ENCODE results near the gene DUSP9.

DUSP9 gene

GRCh38 chrX:153621949-153622598 is 24.9 kb upstream of the DUSP9 start:
- DNase-seq (ENCODE audit: extremely low read depth in 1 of 2, low read depth in 1 of 2): no peak

- DNase-seq (ENCODE audit: extremely low read depth in 1 of 2, low read depth in 1 of 2): no peak
Measured at GRCh38 chrX:153622661-153623309, 24.2 kb upstream of the DUSP9 start.

DNA sequence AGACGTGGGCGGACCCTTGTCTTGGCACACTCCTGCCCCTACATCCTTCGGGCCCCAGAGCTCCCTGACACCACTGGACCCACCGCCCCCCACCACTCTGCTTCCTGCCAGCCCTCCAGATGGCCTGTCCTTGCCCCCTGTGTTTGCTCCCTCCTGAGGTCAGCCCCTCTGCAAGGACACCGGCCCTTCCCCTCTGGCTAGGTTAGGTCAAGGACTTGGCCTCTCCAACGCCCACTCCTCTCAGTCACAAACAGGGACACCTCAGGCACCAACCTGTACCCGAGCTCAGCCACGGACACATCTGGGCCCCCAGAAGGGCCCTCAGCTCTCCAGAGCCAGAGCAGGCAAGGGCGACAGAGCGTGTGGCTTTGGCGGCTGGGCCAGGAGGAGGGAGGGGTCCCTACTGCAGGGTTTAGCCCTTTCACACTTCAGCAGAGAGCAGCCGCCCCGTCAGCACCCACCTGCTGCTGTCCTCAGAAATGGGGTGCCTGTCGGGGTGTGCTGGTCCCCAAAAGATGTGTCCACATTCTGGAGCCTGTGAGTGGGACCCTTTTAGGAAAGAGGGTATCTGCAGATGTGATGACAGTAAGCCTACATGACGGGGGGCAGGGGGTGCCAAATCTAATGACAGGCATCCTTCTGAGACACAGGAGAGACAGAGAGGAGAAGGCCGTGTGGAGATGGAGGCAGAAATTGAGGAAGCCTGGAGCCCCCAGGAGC is 23.5 kb upstream of the DUSP9 start:
- no peak for DNase-seq (ENCODE audit: extremely low read depth in 1 of 2, low read depth in 1 of 2)

DNA sequence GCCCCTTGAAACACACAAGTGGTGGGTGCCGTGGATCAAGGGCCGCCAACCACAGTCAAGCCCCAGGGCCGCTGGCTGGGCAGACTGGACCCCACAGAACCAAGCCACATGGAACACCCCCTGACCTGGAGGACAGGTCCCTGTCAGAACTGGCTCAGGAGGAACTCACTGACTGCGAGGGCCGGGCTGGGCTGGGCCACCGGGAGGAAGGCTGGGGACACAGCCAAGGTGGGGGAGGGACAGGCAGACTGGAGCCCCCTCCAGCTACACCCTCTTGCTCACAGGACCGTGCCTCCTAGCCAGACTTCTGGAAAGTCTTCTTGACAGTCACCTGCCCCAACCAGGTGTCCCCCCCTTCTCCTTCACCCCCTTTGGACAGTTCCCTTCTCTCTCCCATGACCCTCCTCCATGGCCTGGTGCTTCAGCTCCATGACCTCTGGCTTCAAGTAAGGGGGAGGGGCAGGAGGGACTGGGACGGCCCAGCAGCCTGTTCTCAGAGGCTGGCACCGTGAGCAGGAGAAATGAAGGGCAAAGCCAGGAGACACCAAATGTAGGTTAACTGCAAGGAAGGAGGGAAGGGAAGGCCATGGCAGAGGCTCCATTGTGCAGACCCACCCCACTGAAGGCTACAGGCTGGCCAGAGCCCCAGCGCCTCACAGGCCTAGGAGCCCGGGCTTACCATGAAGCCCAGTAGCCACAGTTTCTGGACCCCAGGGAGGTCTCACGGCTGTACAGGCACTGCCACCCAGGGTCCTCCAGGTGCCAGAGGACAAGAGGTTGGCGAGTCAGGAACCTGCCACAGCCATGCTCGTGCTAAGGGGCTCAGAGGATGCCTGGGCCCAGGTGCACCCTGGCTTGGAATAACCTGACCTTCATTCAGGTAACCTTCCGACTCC is 22.6 kb upstream of the DUSP9 start:
- DNase-seq (ENCODE audit: extremely low read depth in 1 of 2, low read depth in 1 of 2): no peak

- DNase-seq (ENCODE audit: extremely low read depth in 1 of 2, low read depth in 1 of 2): no peak
Measured at GRCh38 chrX:153625271-153626024, 21.6 kb upstream of the DUSP9 start.

DNA sequence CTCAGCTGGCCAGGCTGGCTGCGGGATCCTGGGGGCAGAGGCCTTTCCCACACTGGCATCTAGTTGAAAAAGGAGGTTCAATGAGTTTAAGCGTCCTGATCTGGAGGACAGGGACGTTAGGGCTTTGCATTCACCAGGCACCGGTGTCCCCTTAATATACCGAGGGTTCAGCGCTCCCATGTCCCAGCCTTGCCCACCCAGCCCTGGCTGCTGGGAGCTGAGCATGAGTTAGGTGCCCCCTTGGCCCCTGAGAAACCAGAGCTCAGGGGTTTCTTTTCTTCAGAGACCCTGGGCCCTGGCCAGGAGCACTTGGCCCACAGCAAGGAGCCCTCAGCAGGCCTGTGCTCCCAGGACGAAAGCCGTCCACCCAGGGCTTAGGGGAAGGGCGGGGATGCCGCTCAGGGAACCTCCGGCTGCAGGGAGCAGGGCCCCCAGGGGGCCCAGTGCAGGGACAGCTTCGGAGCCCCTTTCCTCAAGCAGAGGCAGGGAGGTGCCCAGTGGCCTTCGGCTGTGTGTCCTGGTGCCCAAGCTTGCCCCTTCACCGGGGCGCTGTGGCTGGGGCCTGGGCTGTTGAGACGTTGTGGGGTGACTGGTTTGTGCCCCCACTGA is 20.9 kb upstream of the DUSP9 start:
- no peak for DNase-seq (ENCODE audit: extremely low read depth in 1 of 2, low read depth in 1 of 2)

- no peak for DNase-seq (ENCODE audit: extremely low read depth in 1 of 2, low read depth in 1 of 2)
Measured at GRCh38 chrX:153626863-153627674, 19.9 kb upstream of the DUSP9 start.

- no peak for DNase-seq (ENCODE audit: extremely low read depth in 1 of 2, low read depth in 1 of 2)
Measured at GRCh38 chrX:153627675-153628111, 19.3 kb upstream of the DUSP9 start.

GRCh38 chrX:153628129-153628528 is 18.9 kb upstream of the DUSP9 start:
- DNase-seq (ENCODE audit: extremely low read depth in 1 of 2, low read depth in 1 of 2): no peak

- DNase-seq (ENCODE audit: extremely low read depth in 1 of 2, low read depth in 1 of 2): no peak
Measured at GRCh38 chrX:153628665-153629064, 18.3 kb upstream of the DUSP9 start.

DNA sequence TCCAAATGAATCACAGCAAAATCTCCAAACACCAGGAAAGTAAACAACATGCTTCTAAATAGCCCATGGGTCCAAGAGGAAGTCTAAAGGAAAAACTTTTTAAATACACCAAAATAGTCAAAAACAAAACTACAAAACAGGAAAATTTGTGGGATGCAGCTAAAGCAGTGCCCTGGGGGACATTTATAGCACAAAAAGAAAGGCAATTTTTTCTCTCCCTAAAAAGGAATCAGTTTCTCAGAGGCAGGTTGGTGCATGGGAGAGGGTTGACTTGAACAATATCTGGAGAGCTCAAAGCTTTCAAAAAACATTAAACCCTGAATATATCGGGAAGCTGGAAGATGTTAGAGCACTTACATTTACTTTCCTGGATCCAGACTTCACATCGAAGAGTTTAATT is 15.7 kb upstream of the DUSP9 start:
- DNase-seq (ENCODE audit: extremely low read depth in 1 of 2, low read depth in 1 of 2): no peak

DNA sequence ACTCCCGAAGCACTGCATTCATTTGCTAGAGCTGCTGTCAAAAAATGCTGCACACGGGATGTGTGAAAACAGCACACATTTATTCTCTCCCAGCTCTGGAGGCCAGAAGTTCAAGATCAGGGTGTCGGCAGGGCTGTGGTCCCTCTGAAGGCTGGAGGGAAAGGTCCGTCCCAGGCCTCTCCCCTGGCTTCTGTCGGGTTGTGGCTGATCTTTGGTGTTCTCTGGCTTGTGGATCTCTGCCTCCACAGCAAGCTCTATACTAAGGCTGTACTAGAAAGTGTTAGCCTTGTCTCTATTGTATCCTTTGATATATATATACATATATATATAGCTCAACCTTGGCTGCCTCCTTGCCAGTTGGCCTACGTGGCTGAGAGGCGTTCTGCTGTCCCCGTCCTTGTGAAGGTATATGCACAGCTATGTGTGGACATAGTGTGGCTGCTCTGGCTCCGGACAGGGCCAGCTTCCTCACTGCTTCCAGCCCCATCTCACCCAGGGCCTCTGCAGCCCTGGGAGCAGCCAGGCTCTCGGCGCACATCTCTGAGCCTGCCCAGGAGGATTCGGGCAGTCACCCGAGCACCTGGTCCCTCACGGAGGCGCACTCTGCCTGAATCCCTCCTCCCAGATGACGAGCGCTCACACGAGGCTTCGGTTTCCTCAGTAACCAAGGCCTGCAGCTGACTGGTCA is 15.0 kb upstream of the DUSP9 start:
- no peak for DNase-seq (ENCODE audit: extremely low read depth in 1 of 2, low read depth in 1 of 2)

GRCh38 chrX:153632595-153632946 is 14.4 kb upstream of the DUSP9 start:
- no peak for DNase-seq (ENCODE audit: extremely low read depth in 1 of 2, low read depth in 1 of 2)

GRCh38 chrX:153633048-153633447 is 14.0 kb upstream of the DUSP9 start:
- no peak for DNase-seq (ENCODE audit: extremely low read depth in 1 of 2, low read depth in 1 of 2)

DNA sequence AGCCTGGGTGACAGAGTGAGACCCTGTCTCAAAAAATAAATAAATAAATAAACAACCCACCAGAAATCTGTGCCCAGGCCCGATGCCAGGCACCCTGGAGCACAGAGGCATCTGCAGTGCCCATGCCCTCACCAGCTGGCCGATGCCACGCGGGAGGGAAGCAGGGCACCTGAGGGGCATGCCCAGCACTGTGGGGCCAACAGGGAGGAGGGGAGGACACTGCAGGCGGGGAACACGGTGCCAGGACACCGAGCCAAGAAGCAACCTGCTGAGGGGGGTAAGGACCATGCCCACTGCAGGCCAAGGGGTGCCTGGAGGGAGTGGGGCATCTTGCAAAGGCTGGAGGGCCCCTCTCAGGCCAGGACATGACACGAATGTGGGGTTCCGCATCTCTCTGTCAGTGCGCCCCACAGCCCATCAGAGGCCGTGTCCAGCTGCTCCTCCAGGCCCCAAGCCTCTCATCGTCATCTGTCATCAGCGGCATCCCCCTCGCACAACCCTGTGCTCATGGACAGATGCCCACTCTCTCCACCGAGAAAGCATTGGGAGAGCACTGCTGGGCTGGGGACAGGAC is 13.3 kb upstream of the DUSP9 start:
- no peak for DNase-seq (ENCODE audit: extremely low read depth in 1 of 2, low read depth in 1 of 2)

GRCh38 chrX:153634236-153634635 is 12.8 kb upstream of the DUSP9 start:
- DNase-seq (ENCODE audit: extremely low read depth in 1 of 2, low read depth in 1 of 2): no peak

GRCh38 chrX:153634832-153635231 is 12.2 kb upstream of the DUSP9 start:
- no peak for DNase-seq (ENCODE audit: extremely low read depth in 1 of 2, low read depth in 1 of 2)

- DNase-seq (ENCODE audit: extremely low read depth in 1 of 2, low read depth in 1 of 2): no peak
Measured at GRCh38 chrX:153635388-153635787, 11.6 kb upstream of the DUSP9 start.
